A673 (cell line): ENCODE data around the gene NAALADL2.

Source experiments
- EZH2 ChIP-seq: fragments of 200-600 bp; sonication (generic); IDR thresholded peaks from 2 replicates; pipeline ENCODE4 v1.6.1; 2017; ENCODE audit warnings: borderline replicate concordance, low read depth, mild to moderate bottlenecking, mixed read lengths, antibody characterized with exemption, low read length; ENCODE audit not compliant: poor library complexity, severe bottlenecking
- TF ChIP-seq, protein P1 (sequence below): fragments of 300-800, 200-600 bp; sonication (generic); conservative IDR thresholded peaks from 2 replicates; pipeline ENCODE4 v1.5.1; 2017; ENCODE audit warnings: low read depth, mild to moderate bottlenecking, antibody characterized with exemption, low read length, moderate library complexity, mixed read lengths

DNA sequence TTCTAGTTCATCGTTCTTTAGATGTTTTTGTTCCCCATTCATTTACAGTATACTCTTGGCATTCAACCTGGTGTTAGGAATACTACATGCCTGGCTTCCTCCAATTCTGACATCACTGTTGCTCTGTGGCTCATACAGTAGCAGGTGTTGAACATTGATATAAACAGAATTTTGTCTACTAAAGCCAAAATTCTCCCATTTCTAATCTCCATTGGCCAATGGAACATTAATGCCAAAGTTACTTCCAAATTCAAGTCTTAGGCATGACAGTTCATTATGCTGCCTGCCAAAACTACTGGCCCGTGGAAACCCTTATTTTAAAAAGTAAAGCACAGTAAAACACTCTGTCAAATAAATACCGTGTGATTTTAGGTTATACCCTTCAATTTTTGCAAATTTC is 368.0 kb downstream of the NAALADL2 start:
- TF ChIP-seq, protein P1, sequence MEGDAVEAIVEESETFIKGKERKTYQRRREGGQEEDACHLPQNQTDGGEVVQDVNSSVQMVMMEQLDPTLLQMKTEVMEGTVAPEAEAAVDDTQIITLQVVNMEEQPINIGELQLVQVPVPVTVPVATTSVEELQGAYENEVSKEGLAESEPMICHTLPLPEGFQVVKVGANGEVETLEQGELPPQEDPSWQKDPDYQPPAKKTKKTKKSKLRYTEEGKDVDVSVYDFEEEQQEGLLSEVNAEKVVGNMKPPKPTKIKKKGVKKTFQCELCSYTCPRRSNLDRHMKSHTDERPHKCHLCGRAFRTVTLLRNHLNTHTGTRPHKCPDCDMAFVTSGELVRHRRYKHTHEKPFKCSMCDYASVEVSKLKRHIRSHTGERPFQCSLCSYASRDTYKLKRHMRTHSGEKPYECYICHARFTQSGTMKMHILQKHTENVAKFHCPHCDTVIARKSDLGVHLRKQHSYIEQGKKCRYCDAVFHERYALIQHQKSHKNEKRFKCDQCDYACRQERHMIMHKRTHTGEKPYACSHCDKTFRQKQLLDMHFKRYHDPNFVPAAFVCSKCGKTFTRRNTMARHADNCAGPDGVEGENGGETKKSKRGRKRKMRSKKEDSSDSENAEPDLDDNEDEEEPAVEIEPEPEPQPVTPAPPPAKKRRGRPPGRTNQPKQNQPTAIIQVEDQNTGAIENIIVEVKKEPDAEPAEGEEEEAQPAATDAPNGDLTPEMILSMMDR: no peak
- TF ChIP-seq EZH2: no peak
